HG03139 (cell line): ENCODE measurements around the gene PNRC2.
"Not testable (repeated sequence)": the region's sequence is repeated elsewhere in the genome, so short reads cannot be mapped to it uniquely, and the experiment has no call there.

Experiments used
- ATAC-seq: cut with Tn5 transposase; IDR thresholded peaks from one replicate; pipeline ENCODE4 v1.9.1; 2021; ENCODE audit not compliant: unreplicated experiment

Gene PNRC2

GRCh38 chr1:23947366-23947765 is 12.3 kb upstream of the PNRC2 start:
- ATAC-seq = no peak

- no peak for ATAC-seq
Observed at GRCh38 chr1:23953020-23953419, 6.6 kb upstream of the PNRC2 start.

GRCh38 chr1:23957096-23957495 is 2.5 kb upstream of the PNRC2 start:
- no peak for ATAC-seq

GRCh38 chr1:23958040-23958809 is 1.4 kb upstream of the PNRC2 start:
- not testable (repeated sequence) for ATAC-seq

GRCh38 chr1:23958810-23959460 is 693 bp upstream of the PNRC2 start:
- ATAC-seq = peak; percentile 63

GRCh38 chr1:23960291-23961020 is 828 bp downstream of the PNRC2 start:
- no peak for ATAC-seq

GRCh38 chr1:23963617-23964234 is 4.1 kb downstream of the PNRC2 start:
- ATAC-seq = no peak

- no peak for ATAC-seq
Observed at GRCh38 chr1:23964235-23964668, 4.6 kb downstream of the PNRC2 start.

GRCh38 chr1:23964790-23965740 is 5.4 kb downstream of the PNRC2 start:
- no peak for ATAC-seq

GRCh38 chr1:23966973-23967493 is 7.4 kb downstream of the PNRC2 start:
- no peak for ATAC-seq

- ATAC-seq = no peak
Observed at GRCh38 chr1:23967871-23968270, 8.2 kb downstream of the PNRC2 start.

- ATAC-seq = no peak
Observed at GRCh38 chr1:23977187-23977853, 17.7 kb downstream of the PNRC2 start.

- ATAC-seq = no peak
Observed at GRCh38 chr1:23977854-23978191, 18.2 kb downstream of the PNRC2 start.

GRCh38 chr1:23978805-23979204 is 19.2 kb downstream of the PNRC2 start:
- ATAC-seq = no peak

- no peak for ATAC-seq
Observed at GRCh38 chr1:23979387-23979880, 19.8 kb downstream of the PNRC2 start.

- ATAC-seq = peak; percentile 82
Observed at GRCh38 chr1:23979881-23980727, 20.5 kb downstream of the PNRC2 start, which contains the start of gene SRSF10. TSS of gene SRSF10 (minus strand) at chr1:23980327. CDS start at chr1:23980255, 72 bp downstream.

- peak; percentile 36 for ATAC-seq
Observed at GRCh38 chr1:23980728-23981070, 21.1 kb downstream of the PNRC2 start.

GRCh38 chr1:23984417-23985186 is 25.0 kb downstream of the PNRC2 start:
- ATAC-seq = no peak
